GM12878 (cell line): ENCODE measurements around the gene LBR. TPM values are rescaled to one million over a fixed set of nuclear protein-coding genes. Genes with fewer than 3 reads are reported as not detected.

Source experiments
- ATAC-seq: fragments of 200-7000 bp; cut with Tn5 transposase; 3 replicates; pipeline ENCODE4 v1.9.1; 2020; ENCODE audit warnings: mild to moderate bottlenecking, moderate library complexity
- BruUV-seq: library from RNA; stranded (reverse); fragments of 400-500 nt; replicated peaks from 2 replicates; lab custom pipeline; 2021; lab: Mats Ljungman, UMichigan
- CTCF ChIA-PET: fragments of 300-600 bp; sonication (Branson Sonifier 250); formaldehyde crosslinking; extraction: SDS; loops from one replicate; lab custom pipeline; 2021; ENCODE audit warnings: inconsistent platforms; lab: Yijun Ruan, JAX
- POLR2A ChIA-PET: fragments of 350-600 bp; formaldehyde crosslinking; extraction: SDS; loops from one replicate; lab custom pipeline; 2021; ENCODE audit warnings: inconsistent platforms; lab: Charles Lee
- RAD21 ChIA-PET: fragments of 300-600 bp; sonication (Branson Sonifier 250); formaldehyde crosslinking; loops from one replicate; lab custom pipeline; 2023; ENCODE audit warnings: antibody characterized with exemption; ENCODE audit not compliant: unreplicated experiment; lab: Charles Lee
- SMC1A ChIA-PET: fragments of 300-600 bp; sonication (Branson Sonifier 250); formaldehyde crosslinking; loops from one replicate; lab custom pipeline; 2023; ENCODE audit not compliant: unreplicated experiment, uncharacterized antibody; lab: Charles Lee
- DNase-seq: peaks from one replicate; pipeline ENCODE4 v3.0.0-alpha.2; 2011; ENCODE audit warnings: low read depth, low spot score
- FAIRE-seq: peaks from 3 replicates; lab custom pipeline; 2011; peaks lifted over from hg19 to GRCh38; lab: Jason Lieb, UNC
- H2AFZ ChIP-seq: 2 replicates; pipeline ENCODE4 v1.6.0; 2011; ENCODE audit warnings: low read depth, low read length, control low read depth; ENCODE audit not compliant: control insufficient read depth
- H3K27ac ChIP-seq: 2 replicates; pipeline ENCODE4 v1.5.1; 2011; ENCODE audit warnings: control low read depth; ENCODE audit not compliant: control insufficient read depth, insufficient read depth
- H3K27me3 ChIP-seq, 2 experiments: replicated peaks in 1 of 2; 2 replicates each; pipeline versions ENCODE4 v1.6.0 to v1.6.1; 2011; ENCODE audit warnings: low read length in 1 of 2; ENCODE audit not compliant: control insufficient read depth in 2 of 2, insufficient read depth in 2 of 2
- H3K36me3 ChIP-seq, 2 experiments: 2 replicates each; pipeline ENCODE4 v1.5.1; 2011; ENCODE audit warnings: low read length in 1 of 2; ENCODE audit not compliant: control insufficient read depth in 2 of 2, insufficient read depth in 2 of 2
- H3K4me1 ChIP-seq: 2 replicates; pipeline ENCODE4 v1.6.1; 2011; ENCODE audit warnings: mild to moderate bottlenecking, low read length, moderate library complexity, mixed read lengths; ENCODE audit not compliant: control insufficient read depth, insufficient read depth
- H3K4me2 ChIP-seq: 2 replicates; pipeline ENCODE4 v1.6.0; 2011; ENCODE audit warnings: control low read depth; ENCODE audit not compliant: control insufficient read depth, insufficient read depth
- H3K4me3 ChIP-seq: fragments of 200-600 bp; sonication (generic); 2 replicates; pipeline ENCODE4 v1.5.1; 2016
- H3K79me2 ChIP-seq: 2 replicates; pipeline ENCODE4 v1.6.0; 2011; ENCODE audit warnings: low read length; ENCODE audit not compliant: control insufficient read depth, insufficient read depth
- H3K9ac ChIP-seq: 2 replicates; pipeline ENCODE4 v1.8.0; 2011; ENCODE audit warnings: low read length, control low read depth, mixed read lengths; ENCODE audit not compliant: control insufficient read depth, insufficient read depth
- H3K9me3 ChIP-seq: replicated peaks from 3 replicates; pipeline ENCODE4 v1.5.1; 2011; ENCODE audit warnings: mild to moderate bottlenecking, low read length; ENCODE audit not compliant: control insufficient read depth, insufficient read depth
- H4K20me1 ChIP-seq: 2 replicates; pipeline ENCODE4 v1.6.0; 2011; ENCODE audit not compliant: control insufficient read depth, insufficient read depth
- BRCA1 ChIP-seq: IDR thresholded peaks from 2 replicates; pipeline ENCODE4 v1.6.1; 2011; ENCODE audit warnings: low read depth, low read length, improper control_type of control experiment
- EP300 ChIP-seq, 2 experiments: fragments of 150-350 bp in 1 of 2; IDR thresholded peaks; 2 replicates each; pipeline ENCODE4 v1.6.1; 2011 to 2012; ENCODE audit warnings: low read depth in 2 of 2, low read length in 2 of 2, borderline replicate concordance in 1 of 2, improper control_type of control experiment in 1 of 2, inconsistent platforms in 1 of 2; ENCODE audit not compliant: control insufficient read depth in 1 of 2
- ESRRA ChIP-seq: IDR thresholded peaks from 2 replicates; pipeline ENCODE4 v1.6.1; 2012; ENCODE audit warnings: mild to moderate bottlenecking, low read length, improper control_type of control experiment
- IKZF2 ChIP-seq, 2 experiments: fragments of 450-650 bp; IDR thresholded peaks; 2 replicates each; pipeline ENCODE4 v1.6.1; 2017; ENCODE audit warnings: mild to moderate bottlenecking in 2 of 2, moderate library complexity in 2 of 2
- MTA3 ChIP-seq: IDR thresholded peaks from 2 replicates; pipeline ENCODE4 v1.6.1; 2012; ENCODE audit warnings: low read length, inconsistent platforms, borderline replicate concordance
- NR2C2 ChIP-seq: IDR thresholded peaks from 2 replicates; pipeline ENCODE4 v1.6.1; 2011; ENCODE audit warnings: borderline replicate concordance, low read depth; ENCODE audit not compliant: control insufficient read depth, insufficient read length
- POLR2A ChIP-seq: IDR thresholded peaks from 2 replicates; pipeline ENCODE4 v1.6.1; 2011; ENCODE audit warnings: low read depth, mild to moderate bottlenecking, low read length
- POLR2AphosphoS2 ChIP-seq: IDR thresholded peaks from 2 replicates; pipeline ENCODE4 v1.6.1; 2011; ENCODE audit warnings: low read depth, mild to moderate bottlenecking, low read length, improper control_type of control experiment, moderate library complexity
- RAD51 ChIP-seq: fragments of 450-650 bp; IDR thresholded peaks from 2 replicates; pipeline ENCODE4 v1.6.1; 2016; ENCODE audit warnings: moderate library complexity, mild to moderate bottlenecking, inconsistent platforms
- RELA ChIP-seq: fragments of 450-650 bp; IDR thresholded peaks from 2 replicates; pipeline ENCODE4 v1.8.0; 2014; ENCODE audit warnings: borderline replicate concordance; ENCODE audit not compliant: partially characterized antibody
- SREBF2 ChIP-seq: IDR thresholded peaks from 2 replicates; pipeline ENCODE4 v1.6.1; 2012; ENCODE audit warnings: mild to moderate bottlenecking, low read length
- YY1 ChIP-seq: IDR thresholded peaks from 2 replicates; pipeline ENCODE4 v1.6.1; 2011; ENCODE audit warnings: low read depth, mild to moderate bottlenecking, low read length
- WGBS: methylation state at CpG from one replicate; pipeline ENCODE4 v1.1.6; 2016; ENCODE audit warnings: low lambda C conversion rate; ENCODE audit not compliant: insufficient replicate concordance, insufficient coverage; ENCODE audit errors: missing lambda C conversion rate; 5-methylcytosine and 5-hydroxymethylcytosine counted together
- in situ Hi-C: fragments of 300-500 bp; cut with MboI; formaldehyde crosslinking; loops from 9 replicates; pipeline ENCODE4 v1.14.3; 2018; ENCODE audit warnings: mixed read lengths
- intact Hi-C: fragments of 100-400 bp; cut with micrococcal nuclease; formaldehyde crosslinking; loops from one replicate; pipeline ENCODE4 v1.14.2; 2022; ENCODE audit not compliant: unreplicated experiment
- polyA plus RNA-seq, 11 experiments: library from polyadenylated mRNA; depleted of rRNA in 4 of 11; unstranded in 6 of 11; stranded (reverse) in 5 of 11; fragments of >200 nt; fragmentation: Nextera tagmentation in 4 of 11; fragmentation: Illumina TruSeq in 1 of 11; extraction: Ambion mirVana in 4 of 11; extraction: Trizol in 1 of 11; gene quantifications; 1 replicate in 1 of 11; 2 replicates in 10 of 11; pipeline versions ENCODE4 v1.2.1 to v1.2.3, GENCODE V29; 2011 to 2016; ENCODE audit warnings: inconsistent platforms in 2 of 11, missing spikeins in 2 of 11, low read depth in 1 of 11
- total RNA-seq, 4 experiments: library from RNA; depleted of rRNA in 3 of 4; stranded (reverse); fragments of >200 nt in 3 of 4; fragmentation: Illumina TruSeq in 1 of 4; extraction: Trizol in 1 of 4; gene quantifications; 2 replicates each; pipeline versions ENCODE4 v1.2.1 to v1.2.3, GENCODE V29; 2013 to 2021
- TF ChIP-seq, protein P1 (sequence below): fragments of 450-650 bp; conservative IDR thresholded peaks from 2 replicates; pipeline ENCODE4 v1.6.1; 2017; ENCODE audit warnings: mild to moderate bottlenecking, moderate library complexity
- TF ChIP-seq, protein P2 (sequence below): fragments of 450-650 bp; IDR thresholded peaks from 2 replicates; pipeline ENCODE4 v1.6.1; 2017; ENCODE audit warnings: mild to moderate bottlenecking, low read depth, inconsistent platforms; ENCODE audit not compliant: poor library complexity, severe bottlenecking
- TF ChIP-seq, protein P3 (sequence below): IDR thresholded peaks from 2 replicates; pipeline ENCODE4 v1.6.1; 2011; ENCODE audit warnings: mild to moderate bottlenecking, low read depth, low read length, moderate library complexity; ENCODE audit not compliant: insufficient replicate concordance
- TF ChIP-seq, protein P4 (sequence below): IDR thresholded peaks from 2 replicates; pipeline ENCODE4 v1.6.1; 2012; ENCODE audit warnings: low read depth, low read length, improper control_type of control experiment

Gene LBR
- total and polyA plus RNA-seq, 10 of the 15 experiments (the other 5 are each of a cell fraction or from before 2014, with no cell fraction given): 81.8 to 178 (median 114) TPM

DNA sequence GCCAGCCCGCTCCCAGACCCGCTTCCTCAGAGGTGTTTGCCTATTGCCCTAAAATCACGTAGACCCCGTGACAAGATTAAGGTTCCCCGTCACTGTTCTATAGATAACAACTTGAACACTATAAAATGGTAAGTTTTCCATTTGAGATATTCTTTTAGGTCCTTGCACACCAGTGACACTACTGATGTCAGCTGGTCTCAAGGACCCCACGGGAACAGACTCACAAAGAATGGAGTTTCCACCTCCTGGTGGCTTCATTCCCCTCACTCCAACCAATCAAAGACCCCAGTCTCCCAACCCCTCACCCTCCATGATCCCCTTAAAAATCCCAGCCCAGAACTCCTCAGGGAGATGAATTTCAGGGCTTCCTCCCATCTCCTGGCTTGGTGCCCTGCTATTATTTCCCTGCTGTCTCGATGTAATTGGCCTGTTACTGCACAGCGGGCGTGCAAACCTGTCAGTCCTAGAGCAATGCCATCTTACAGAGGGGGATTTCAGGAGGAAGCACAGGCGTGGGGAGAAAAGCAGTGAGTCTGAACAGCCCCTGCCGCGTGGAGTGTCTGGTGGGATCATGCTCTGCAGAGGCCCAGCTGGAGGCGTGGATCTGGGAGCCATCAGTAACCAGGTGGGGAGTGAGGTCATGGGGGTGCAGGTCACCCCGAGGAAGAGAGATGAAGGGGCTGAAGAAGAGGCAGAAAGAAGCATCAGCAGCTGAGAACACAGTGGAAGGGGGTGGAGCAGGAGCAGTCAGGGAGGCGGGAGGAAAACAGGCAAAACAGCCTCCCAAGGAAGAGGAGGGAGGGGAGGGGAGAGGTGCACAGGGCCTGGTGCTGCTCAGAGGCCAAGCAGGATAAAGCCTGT is 35.1 kb upstream of the LBR start (continued):
- no peak for TF ChIP-seq IKZF2 (IDR thresholded peaks at IDR 0.05)

- no peak for ATAC-seq
- in situ Hi-C loops (no loop called here), intact Hi-C loops (no loop called here)
- Histone ChIP-seq H3K9ac (no peak overlapping the region), H4K20me1 (no peaks in the 10 kb centered on the region), H3K4me1 (peaks cover 4% of the 10 kb centered on the region; the same call in 1 of the 2 replicates), H3K36me3 (no peaks in the 10 kb centered on the region), H2AFZ (no peak overlapping the region), H3K4me2 (no peak overlapping the region), H3K27me3 (no peaks in the 10 kb centered on the region), H3K27ac (no peak overlapping the region), H3K4me3 (no peak overlapping the region), H3K79me2 (no peaks in the 10 kb centered on the region), H3K9me3 (no peaks in the 10 kb centered on the region)
- BruUV-seq: no TSS peak
- ChIA-PET RAD21 (no interaction called here), POLR2A (no interaction called here), CTCF (interaction anchor here (0.6 kb wide), 1 partner anchor 393 kb away, joined by 3 read pairs; no protein-coding TSS in a partner anchor), SMC1A (no interaction called here)
- DNase-seq: no peak
- 43% methylated on average over 5 of the region's 5 CpGs for WGBS
- no peak for FAIRE-seq
- TF ChIP-seq NR2C2: no peak
- TF ChIP-seq, protein P1, sequence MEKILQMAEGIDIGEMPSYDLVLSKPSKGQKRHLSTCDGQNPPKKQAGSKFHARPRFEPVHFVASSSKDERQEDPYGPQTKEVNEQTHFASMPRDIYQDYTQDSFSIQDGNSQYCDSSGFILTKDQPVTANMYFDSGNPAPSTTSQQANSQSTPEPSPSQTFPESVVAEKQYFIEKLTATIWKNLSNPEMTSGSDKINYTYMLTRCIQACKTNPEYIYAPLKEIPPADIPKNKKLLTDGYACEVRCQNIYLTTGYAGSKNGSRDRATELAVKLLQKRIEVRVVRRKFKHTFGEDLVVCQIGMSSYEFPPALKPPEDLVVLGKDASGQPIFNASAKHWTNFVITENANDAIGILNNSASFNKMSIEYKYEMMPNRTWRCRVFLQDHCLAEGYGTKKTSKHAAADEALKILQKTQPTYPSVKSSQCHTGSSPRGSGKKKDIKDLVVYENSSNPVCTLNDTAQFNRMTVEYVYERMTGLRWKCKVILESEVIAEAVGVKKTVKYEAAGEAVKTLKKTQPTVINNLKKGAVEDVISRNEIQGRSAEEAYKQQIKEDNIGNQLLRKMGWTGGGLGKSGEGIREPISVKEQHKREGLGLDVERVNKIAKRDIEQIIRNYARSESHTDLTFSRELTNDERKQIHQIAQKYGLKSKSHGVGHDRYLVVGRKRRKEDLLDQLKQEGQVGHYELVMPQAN: no peak
- TF ChIP-seq, protein P2, sequence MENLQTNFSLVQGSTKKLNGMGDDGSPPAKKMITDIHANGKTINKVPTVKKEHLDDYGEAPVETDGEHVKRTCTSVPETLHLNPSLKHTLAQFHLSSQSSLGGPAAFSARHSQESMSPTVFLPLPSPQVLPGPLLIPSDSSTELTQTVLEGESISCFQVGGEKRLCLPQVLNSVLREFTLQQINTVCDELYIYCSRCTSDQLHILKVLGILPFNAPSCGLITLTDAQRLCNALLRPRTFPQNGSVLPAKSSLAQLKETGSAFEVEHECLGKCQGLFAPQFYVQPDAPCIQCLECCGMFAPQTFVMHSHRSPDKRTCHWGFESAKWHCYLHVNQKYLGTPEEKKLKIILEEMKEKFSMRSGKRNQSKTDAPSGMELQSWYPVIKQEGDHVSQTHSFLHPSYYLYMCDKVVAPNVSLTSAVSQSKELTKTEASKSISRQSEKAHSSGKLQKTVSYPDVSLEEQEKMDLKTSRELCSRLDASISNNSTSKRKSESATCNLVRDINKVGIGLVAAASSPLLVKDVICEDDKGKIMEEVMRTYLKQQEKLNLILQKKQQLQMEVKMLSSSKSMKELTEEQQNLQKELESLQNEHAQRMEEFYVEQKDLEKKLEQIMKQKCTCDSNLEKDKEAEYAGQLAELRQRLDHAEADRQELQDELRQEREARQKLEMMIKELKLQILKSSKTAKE: no peak
- no peak for TF ChIP-seq RELA
- TF ChIP-seq, protein P3, sequence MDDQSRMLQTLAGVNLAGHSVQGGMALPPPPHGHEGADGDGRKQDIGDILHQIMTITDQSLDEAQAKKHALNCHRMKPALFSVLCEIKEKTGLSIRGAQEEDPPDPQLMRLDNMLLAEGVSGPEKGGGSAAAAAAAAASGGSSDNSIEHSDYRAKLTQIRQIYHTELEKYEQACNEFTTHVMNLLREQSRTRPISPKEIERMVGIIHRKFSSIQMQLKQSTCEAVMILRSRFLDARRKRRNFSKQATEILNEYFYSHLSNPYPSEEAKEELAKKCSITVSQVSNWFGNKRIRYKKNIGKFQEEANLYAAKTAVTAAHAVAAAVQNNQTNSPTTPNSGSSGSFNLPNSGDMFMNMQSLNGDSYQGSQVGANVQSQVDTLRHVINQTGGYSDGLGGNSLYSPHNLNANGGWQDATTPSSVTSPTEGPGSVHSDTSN: no peak
- no peak for TF ChIP-seq RAD51
- TF ChIP-seq POLR2AphosphoS2: no peak
- TF ChIP-seq BRCA1: no peak
- no peak for TF ChIP-seq SREBF2
- no peak for TF ChIP-seq YY1
- TF ChIP-seq POLR2A: no peak
- no peak for TF ChIP-seq MTA3
- no peak for TF ChIP-seq EP300 (IDR thresholded peaks at IDR 0.05; ENCODE audit: borderline replicate concordance in 1 of 2, control insufficient read depth in 1 of 2, low read depth in 2 of 2, low read length in 2 of 2)
- TF ChIP-seq, protein P4, sequence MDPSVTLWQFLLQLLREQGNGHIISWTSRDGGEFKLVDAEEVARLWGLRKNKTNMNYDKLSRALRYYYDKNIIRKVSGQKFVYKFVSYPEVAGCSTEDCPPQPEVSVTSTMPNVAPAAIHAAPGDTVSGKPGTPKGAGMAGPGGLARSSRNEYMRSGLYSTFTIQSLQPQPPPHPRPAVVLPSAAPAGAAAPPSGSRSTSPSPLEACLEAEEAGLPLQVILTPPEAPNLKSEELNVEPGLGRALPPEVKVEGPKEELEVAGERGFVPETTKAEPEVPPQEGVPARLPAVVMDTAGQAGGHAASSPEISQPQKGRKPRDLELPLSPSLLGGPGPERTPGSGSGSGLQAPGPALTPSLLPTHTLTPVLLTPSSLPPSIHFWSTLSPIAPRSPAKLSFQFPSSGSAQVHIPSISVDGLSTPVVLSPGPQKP: no peak
- no peak for TF ChIP-seq ESRRA
Measured at GRCh38 chr1:225462429-225462713, 34.5 kb upstream of the LBR start.
